GM12878 (cell line): Measurements from ENCODE around the gene WDFY4.

Source experiments
- BCL11A ChIP-seq: IDR thresholded peaks from 2 replicates; pipeline ENCODE4 v1.6.1; 2011; ENCODE audit warnings: low read depth, low read length
- EP300 ChIP-seq, 2 experiments: fragments of 150-350 bp in 1 of 2; IDR thresholded peaks; 2 replicates each; pipeline ENCODE4 v1.6.1; 2011 to 2012; ENCODE audit warnings: low read depth in 2 of 2, low read length in 2 of 2, borderline replicate concordance in 1 of 2, improper control_type of control experiment in 1 of 2, inconsistent platforms in 1 of 2; ENCODE audit not compliant: control insufficient read depth in 1 of 2
- EZH2 ChIP-seq: IDR thresholded peaks from 2 replicates; pipeline ENCODE4 v1.6.1; 2012; ENCODE audit warnings: low read depth, mild to moderate bottlenecking, control low read depth, inconsistent platforms, low read length, borderline replicate concordance; ENCODE audit not compliant: control insufficient read depth
- HDAC6 ChIP-seq: fragments of 200-600 bp; sonication (generic); IDR thresholded peaks from one replicate; pipeline ENCODE4 v1.8.0; 2017; ENCODE audit warnings: antibody characterized with exemption; ENCODE audit not compliant: unreplicated experiment
- POLR2A ChIP-seq: IDR thresholded peaks from 2 replicates; pipeline ENCODE4 v1.6.1; 2011; ENCODE audit warnings: low read depth, mild to moderate bottlenecking, low read length
- RAD21 ChIP-seq: IDR thresholded peaks from 2 replicates; pipeline ENCODE4 v1.6.1; 2011; ENCODE audit warnings: mild to moderate bottlenecking, low read depth, low read length, moderate library complexity; ENCODE audit not compliant: insufficient read depth
- TARDBP ChIP-seq: IDR thresholded peaks from 2 replicates; pipeline ENCODE4 v1.6.1; 2016; ENCODE audit warnings: borderline replicate concordance
- YY1 ChIP-seq: IDR thresholded peaks from 2 replicates; pipeline ENCODE4 v1.6.1; 2011; ENCODE audit warnings: low read depth, mild to moderate bottlenecking, low read length
- TF ChIP-seq, protein P1 (sequence below), 3 experiments: IDR thresholded peaks in 2 of 3; conservative IDR thresholded peaks in 1 of 3; 2 replicates each; pipeline ENCODE4 v1.5.1; 2011; ENCODE audit warnings: low read depth in 3 of 3, low read length in 3 of 3, mild to moderate bottlenecking in 3 of 3, control low read depth in 2 of 3, moderate library complexity in 2 of 3, inconsistent platforms in 1 of 3, mixed read lengths in 1 of 3; ENCODE audit not compliant: control insufficient read depth in 2 of 3, insufficient read depth in 1 of 3; ENCODE audit errors: extremely low read depth in 1 of 3
- TF ChIP-seq, protein P2 (sequence below): IDR thresholded peaks from 2 replicates; pipeline ENCODE4 v1.6.1; 2011; ENCODE audit warnings: borderline replicate concordance, low read depth, mild to moderate bottlenecking, moderate library complexity, mixed read lengths, low read length; ENCODE audit not compliant: insufficient read depth; ENCODE audit errors: extremely low read length
- TF ChIP-seq, protein P3 (sequence below): IDR thresholded peaks from 2 replicates; pipeline ENCODE4 v1.6.1; 2012; ENCODE audit warnings: mild to moderate bottlenecking, low read depth, low read length

DNA sequence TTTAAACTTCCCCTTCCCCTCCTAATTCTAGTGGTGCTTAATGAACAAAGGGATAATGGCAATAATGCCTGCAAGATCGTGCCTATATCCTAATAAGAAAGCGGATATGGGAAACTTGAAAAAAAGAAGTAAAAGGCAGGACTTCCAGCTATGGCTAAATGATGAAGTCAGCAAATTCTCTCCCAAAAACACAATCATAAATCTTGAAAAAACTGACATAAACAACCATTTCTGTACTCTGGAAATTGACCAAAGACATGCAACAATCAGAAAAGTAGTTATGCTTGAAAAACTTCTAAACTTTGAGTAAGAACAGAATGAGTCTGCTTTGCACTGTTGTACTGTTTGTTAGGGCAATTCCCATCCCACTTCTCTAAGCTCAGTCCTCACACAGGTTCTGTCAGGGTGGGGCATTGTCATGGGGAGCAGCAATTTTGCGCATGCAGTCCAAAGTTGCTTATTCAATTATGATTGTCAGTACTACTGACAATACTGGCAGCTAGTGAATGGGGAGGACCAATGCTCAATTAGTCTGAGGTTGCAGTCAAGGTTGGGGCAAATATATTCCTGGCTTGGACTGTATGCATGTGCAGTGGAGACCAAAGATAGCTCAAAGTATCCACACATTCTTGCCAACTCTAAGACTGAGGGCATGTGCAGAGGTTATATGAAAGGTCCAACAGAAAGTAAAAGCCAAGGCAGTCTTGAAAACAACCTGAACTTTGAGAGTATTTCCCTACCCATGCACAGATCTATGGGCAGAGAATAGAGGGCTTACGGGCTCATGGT, 45.7 kb upstream of the WDFY4 start:
- TF ChIP-seq HDAC6, result no peak
- no peak for TF ChIP-seq EP300 (IDR thresholded peaks at IDR 0.05; ENCODE audit: borderline replicate concordance in 1 of 2, control insufficient read depth in 1 of 2, low read depth in 2 of 2, low read length in 2 of 2)
- TF ChIP-seq, protein P1, sequence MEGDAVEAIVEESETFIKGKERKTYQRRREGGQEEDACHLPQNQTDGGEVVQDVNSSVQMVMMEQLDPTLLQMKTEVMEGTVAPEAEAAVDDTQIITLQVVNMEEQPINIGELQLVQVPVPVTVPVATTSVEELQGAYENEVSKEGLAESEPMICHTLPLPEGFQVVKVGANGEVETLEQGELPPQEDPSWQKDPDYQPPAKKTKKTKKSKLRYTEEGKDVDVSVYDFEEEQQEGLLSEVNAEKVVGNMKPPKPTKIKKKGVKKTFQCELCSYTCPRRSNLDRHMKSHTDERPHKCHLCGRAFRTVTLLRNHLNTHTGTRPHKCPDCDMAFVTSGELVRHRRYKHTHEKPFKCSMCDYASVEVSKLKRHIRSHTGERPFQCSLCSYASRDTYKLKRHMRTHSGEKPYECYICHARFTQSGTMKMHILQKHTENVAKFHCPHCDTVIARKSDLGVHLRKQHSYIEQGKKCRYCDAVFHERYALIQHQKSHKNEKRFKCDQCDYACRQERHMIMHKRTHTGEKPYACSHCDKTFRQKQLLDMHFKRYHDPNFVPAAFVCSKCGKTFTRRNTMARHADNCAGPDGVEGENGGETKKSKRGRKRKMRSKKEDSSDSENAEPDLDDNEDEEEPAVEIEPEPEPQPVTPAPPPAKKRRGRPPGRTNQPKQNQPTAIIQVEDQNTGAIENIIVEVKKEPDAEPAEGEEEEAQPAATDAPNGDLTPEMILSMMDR (IDR thresholded peaks at IDR 0.05 in 2 of 3, conservative IDR thresholded peaks at IDR 0.05 in 1 of 3; ENCODE audit: control insufficient read depth in 2 of 3, extremely low read depth in 1 of 3, insufficient read depth in 1 of 3, low read depth in 3 of 3, low read length in 3 of 3), result no peak
- no peak for TF ChIP-seq RAD21
- no peak for TF ChIP-seq YY1
- TF ChIP-seq, protein P2, sequence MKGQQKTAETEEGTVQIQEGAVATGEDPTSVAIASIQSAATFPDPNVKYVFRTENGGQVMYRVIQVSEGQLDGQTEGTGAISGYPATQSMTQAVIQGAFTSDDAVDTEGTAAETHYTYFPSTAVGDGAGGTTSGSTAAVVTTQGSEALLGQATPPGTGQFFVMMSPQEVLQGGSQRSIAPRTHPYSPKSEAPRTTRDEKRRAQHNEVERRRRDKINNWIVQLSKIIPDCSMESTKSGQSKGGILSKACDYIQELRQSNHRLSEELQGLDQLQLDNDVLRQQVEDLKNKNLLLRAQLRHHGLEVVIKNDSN, result no peak
- no peak for TF ChIP-seq TARDBP
- TF ChIP-seq EZH2, result no peak
- no peak for TF ChIP-seq POLR2A
- TF ChIP-seq, protein P3, sequence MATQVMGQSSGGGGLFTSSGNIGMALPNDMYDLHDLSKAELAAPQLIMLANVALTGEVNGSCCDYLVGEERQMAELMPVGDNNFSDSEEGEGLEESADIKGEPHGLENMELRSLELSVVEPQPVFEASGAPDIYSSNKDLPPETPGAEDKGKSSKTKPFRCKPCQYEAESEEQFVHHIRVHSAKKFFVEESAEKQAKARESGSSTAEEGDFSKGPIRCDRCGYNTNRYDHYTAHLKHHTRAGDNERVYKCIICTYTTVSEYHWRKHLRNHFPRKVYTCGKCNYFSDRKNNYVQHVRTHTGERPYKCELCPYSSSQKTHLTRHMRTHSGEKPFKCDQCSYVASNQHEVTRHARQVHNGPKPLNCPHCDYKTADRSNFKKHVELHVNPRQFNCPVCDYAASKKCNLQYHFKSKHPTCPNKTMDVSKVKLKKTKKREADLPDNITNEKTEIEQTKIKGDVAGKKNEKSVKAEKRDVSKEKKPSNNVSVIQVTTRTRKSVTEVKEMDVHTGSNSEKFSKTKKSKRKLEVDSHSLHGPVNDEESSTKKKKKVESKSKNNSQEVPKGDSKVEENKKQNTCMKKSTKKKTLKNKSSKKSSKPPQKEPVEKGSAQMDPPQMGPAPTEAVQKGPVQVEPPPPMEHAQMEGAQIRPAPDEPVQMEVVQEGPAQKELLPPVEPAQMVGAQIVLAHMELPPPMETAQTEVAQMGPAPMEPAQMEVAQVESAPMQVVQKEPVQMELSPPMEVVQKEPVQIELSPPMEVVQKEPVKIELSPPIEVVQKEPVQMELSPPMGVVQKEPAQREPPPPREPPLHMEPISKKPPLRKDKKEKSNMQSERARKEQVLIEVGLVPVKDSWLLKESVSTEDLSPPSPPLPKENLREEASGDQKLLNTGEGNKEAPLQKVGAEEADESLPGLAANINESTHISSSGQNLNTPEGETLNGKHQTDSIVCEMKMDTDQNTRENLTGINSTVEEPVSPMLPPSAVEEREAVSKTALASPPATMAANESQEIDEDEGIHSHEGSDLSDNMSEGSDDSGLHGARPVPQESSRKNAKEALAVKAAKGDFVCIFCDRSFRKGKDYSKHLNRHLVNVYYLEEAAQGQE, result no peak
- no peak for TF ChIP-seq BCL11A
